ENCODE results near the gene BEAN1. TPM values are rescaled to one million over a fixed set of nuclear protein-coding genes. Genes with fewer than 3 reads are reported as not detected.

BEAN1 gene
- total and polyA plus RNA-seq, 2 experiments from 2014 or later, result 0.07 to 0.10 TPM

GRCh38 chr16:66400503-66401380 lies 26.4 kb upstream of the BEAN1 start:
- DNase-seq (ENCODE audit: low spot score) (no peak), ATAC-seq (no peak)
- H3K4me2 ChIP-seq, result no peak overlapping the region
- no peaks in the 10 kb centered on the region for H3F3A ChIP-seq (replicated peaks; ENCODE audit: low read depth)
- no peak overlapping the region for H3K4me3 ChIP-seq
- no peaks in the 10 kb centered on the region for H3K79me2 ChIP-seq (replicated peaks; ENCODE audit: insufficient read depth)
- peaks cover 4% of the 10 kb centered on the region for H3K27me3 Mint-ChIP-seq (ENCODE audit: insufficient read depth, low read depth, poor library complexity)
- no peaks in the 10 kb centered on the region for H3K4me1 ChIP-seq (ENCODE audit: insufficient read depth)
- TF ChIP-seq, protein P1, sequence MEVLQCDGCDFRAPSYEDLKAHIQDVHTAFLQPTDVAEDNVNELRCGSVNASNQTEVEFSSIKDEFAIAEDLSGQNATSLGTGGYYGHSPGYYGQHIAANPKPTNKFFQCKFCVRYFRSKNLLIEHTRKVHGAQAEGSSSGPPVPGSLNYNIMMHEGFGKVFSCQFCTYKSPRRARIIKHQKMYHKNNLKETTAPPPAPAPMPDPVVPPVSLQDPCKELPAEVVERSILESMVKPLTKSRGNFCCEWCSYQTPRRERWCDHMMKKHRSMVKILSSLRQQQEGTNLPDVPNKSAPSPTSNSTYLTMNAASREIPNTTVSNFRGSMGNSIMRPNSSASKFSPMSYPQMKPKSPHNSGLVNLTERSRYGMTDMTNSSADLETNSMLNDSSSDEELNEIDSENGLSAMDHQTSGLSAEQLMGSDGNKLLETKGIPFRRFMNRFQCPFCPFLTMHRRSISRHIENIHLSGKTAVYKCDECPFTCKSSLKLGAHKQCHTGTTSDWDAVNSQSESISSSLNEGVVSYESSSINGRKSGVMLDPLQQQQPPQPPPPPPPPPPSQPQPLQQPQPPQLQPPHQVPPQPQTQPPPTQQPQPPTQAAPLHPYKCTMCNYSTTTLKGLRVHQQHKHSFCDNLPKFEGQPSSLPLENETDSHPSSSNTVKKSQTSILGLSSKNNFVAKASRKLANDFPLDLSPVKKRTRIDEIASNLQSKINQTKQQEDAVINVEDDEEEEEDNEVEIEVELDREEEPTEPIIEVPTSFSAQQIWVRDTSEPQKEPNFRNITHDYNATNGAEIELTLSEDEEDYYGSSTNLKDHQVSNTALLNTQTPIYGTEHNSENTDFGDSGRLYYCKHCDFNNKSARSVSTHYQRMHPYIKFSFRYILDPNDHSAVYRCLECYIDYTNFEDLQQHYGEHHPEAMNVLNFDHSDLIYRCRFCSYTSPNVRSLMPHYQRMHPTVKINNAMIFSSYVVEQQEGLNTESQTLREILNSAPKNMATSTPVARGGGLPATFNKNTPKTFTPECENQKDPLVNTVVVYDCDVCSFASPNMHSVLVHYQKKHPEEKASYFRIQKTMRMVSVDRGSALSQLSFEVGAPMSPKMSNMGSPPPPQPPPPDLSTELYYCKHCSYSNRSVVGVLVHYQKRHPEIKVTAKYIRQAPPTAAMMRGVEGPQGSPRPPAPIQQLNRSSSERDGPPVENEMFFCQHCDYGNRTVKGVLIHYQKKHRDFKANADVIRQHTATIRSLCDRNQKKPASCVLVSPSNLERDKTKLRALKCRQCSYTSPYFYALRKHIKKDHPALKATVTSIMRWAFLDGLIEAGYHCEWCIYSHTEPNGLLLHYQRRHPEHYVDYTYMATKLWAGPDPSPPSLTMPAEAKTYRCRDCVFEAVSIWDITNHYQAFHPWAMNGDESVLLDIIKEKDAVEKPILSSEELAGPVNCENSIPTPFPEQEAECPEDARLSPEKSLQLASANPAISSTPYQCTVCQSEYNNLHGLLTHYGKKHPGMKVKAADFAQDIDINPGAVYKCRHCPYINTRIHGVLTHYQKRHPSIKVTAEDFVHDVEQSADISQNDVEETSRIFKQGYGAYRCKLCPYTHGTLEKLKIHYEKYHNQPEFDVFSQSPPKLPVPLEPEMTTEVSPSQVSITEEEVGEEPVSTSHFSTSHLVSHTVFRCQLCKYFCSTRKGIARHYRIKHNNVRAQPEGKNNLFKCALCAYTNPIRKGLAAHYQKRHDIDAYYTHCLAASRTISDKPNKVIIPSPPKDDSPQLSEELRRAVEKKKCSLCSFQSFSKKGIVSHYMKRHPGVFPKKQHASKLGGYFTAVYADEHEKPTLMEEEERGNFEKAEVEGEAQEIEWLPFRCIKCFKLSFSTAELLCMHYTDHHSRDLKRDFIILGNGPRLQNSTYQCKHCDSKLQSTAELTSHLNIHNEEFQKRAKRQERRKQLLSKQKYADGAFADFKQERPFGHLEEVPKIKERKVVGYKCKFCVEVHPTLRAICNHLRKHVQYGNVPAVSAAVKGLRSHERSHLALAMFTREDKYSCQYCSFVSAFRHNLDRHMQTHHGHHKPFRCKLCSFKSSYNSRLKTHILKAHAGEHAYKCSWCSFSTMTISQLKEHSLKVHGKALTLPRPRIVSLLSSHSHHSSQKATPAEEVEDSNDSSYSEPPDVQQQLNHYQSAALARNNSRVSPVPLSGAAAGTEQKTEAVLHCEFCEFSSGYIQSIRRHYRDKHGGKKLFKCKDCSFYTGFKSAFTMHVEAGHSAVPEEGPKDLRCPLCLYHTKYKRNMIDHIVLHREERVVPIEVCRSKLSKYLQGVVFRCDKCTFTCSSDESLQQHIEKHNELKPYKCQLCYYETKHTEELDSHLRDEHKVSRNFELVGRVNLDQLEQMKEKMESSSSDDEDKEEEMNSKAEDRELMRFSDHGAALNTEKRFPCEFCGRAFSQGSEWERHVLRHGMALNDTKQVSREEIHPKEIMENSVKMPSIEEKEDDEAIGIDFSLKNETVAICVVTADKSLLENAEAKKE (CRISPR knock-in tag; IDR thresholded peaks at IDR 0.05), result no peak
- TF ChIP-seq, protein P2, sequence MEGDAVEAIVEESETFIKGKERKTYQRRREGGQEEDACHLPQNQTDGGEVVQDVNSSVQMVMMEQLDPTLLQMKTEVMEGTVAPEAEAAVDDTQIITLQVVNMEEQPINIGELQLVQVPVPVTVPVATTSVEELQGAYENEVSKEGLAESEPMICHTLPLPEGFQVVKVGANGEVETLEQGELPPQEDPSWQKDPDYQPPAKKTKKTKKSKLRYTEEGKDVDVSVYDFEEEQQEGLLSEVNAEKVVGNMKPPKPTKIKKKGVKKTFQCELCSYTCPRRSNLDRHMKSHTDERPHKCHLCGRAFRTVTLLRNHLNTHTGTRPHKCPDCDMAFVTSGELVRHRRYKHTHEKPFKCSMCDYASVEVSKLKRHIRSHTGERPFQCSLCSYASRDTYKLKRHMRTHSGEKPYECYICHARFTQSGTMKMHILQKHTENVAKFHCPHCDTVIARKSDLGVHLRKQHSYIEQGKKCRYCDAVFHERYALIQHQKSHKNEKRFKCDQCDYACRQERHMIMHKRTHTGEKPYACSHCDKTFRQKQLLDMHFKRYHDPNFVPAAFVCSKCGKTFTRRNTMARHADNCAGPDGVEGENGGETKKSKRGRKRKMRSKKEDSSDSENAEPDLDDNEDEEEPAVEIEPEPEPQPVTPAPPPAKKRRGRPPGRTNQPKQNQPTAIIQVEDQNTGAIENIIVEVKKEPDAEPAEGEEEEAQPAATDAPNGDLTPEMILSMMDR (conservative IDR thresholded peaks at IDR 0.05; ENCODE audit: low read depth in 2 of 2), result no peak
- TF ChIP-seq, protein P3, sequence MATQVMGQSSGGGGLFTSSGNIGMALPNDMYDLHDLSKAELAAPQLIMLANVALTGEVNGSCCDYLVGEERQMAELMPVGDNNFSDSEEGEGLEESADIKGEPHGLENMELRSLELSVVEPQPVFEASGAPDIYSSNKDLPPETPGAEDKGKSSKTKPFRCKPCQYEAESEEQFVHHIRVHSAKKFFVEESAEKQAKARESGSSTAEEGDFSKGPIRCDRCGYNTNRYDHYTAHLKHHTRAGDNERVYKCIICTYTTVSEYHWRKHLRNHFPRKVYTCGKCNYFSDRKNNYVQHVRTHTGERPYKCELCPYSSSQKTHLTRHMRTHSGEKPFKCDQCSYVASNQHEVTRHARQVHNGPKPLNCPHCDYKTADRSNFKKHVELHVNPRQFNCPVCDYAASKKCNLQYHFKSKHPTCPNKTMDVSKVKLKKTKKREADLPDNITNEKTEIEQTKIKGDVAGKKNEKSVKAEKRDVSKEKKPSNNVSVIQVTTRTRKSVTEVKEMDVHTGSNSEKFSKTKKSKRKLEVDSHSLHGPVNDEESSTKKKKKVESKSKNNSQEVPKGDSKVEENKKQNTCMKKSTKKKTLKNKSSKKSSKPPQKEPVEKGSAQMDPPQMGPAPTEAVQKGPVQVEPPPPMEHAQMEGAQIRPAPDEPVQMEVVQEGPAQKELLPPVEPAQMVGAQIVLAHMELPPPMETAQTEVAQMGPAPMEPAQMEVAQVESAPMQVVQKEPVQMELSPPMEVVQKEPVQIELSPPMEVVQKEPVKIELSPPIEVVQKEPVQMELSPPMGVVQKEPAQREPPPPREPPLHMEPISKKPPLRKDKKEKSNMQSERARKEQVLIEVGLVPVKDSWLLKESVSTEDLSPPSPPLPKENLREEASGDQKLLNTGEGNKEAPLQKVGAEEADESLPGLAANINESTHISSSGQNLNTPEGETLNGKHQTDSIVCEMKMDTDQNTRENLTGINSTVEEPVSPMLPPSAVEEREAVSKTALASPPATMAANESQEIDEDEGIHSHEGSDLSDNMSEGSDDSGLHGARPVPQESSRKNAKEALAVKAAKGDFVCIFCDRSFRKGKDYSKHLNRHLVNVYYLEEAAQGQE (IDR thresholded peaks at IDR 0.05; ENCODE audit: unreplicated experiment), result no peak
- TF ChIP-seq NANOG (IDR thresholded peaks at IDR 0.05; ENCODE audit: borderline replicate concordance), result no peak
- TF ChIP-seq ZNF114 (CRISPR knock-in tag; IDR thresholded peaks at IDR 0.05), result no peak
- no peak for TF ChIP-seq EZH2 (IDR thresholded peaks at IDR 0.05; ENCODE audit: low read depth, unreplicated experiment)
- no peak for TF ChIP-seq STAT1 (IDR thresholded peaks at IDR 0.05; ENCODE audit: unreplicated experiment)
- no peak for TF ChIP-seq JUNB (IDR thresholded peaks at IDR 0.05; ENCODE audit: unreplicated experiment)
- TF ChIP-seq EZH2phosphoT487 (IDR thresholded peaks at IDR 0.05; ENCODE audit: unreplicated experiment), result no peak
- no peak for TF ChIP-seq CREB1 (CRISPR knock-in tag; IDR thresholded peaks at IDR 0.05; ENCODE audit: low read depth)
- H3K4me3 Mint-ChIP-seq, result no peak overlapping the region; the same call in 2 of the 3 replicates
- no peaks in the 10 kb centered on the region for H3K9me2 ChIP-seq (ENCODE audit: insufficient read depth)
- H3K27ac Mint-ChIP-seq, result peak overlapping the region; percentile 62; the same call in 1 of the 2 replicates
- H4K20me1 ChIP-seq (replicated peaks; ENCODE audit: insufficient read depth), result no peaks in the 10 kb centered on the region
- H3K27me3 ChIP-seq (ENCODE audit: insufficient read depth), result no peaks in the 10 kb centered on the region
- no peaks in the 10 kb centered on the region for H3K36me3 Mint-ChIP-seq (ENCODE audit: low read depth)
- peaks cover 11% of the 10 kb centered on the region for H3K9me3 Mint-ChIP-seq
- peaks cover 16% of the 10 kb centered on the region for H3K4me1 Mint-ChIP-seq
- H3K27ac ChIP-seq (ENCODE audit: low read depth), result no peak overlapping the region
- no peaks in the 10 kb centered on the region for H3K36me3 ChIP-seq (ENCODE audit: insufficient read depth)
- peak overlapping the region; percentile 64 for H2AFZ ChIP-seq

All from GM23338 (cell line).